Measurements from ENCODE around the gene NRF1.
"Not testable (repeated sequence)": the region's sequence is repeated elsewhere in the genome, so short reads cannot be mapped to it uniquely, and the experiment has no call there.

NRF1 gene

GRCh38 chr7:129611246-129612111 is at the start of gene NRF1:
Gene NRF1 (plus strand): TSS chr7:129611720. CDS start chr7:129657352, 45,632 bp downstream.
- Mint-ChIP-seq H3K27me3 (no peaks in the 10 kb centered on the region), H3K36me3 (peaks cover 28 to 31% of the 10 kb centered on the region in 2 donors), H3K27ac (peak within 1 kb of the TSS; percentile 98), H3K4me1 (peaks cover 32 to 58% of the 10 kb centered on the region in 2 donors), H3K4me3 (peak within 1 kb of the TSS; percentile 95 to 97), H3K9me3 (peaks cover 2 to 5% of the 10 kb centered on the region in 2 donors)
- ATAC-seq (replicated peaks) = peak; percentile 89 to 90
- DNase-seq = peak; percentile 89

GRCh38 chr7:129566323-129566722 is 45.2 kb upstream of the NRF1 start:
- not testable (repeated sequence) for H3K4me3 Mint-ChIP-seq

GRCh38 chr7:129567377-129567776 is 44.1 kb upstream of the NRF1 start:
- no peak for ATAC-seq (replicated peaks)
- Mint-ChIP-seq H3K27me3 (peaks cover 38% of the 10 kb centered on the region in 2 donors), H3K27ac (no peak overlapping the region), H3K4me3 (no peak overlapping the region), H3K9me3 (peaks cover 3 to 6% of the 10 kb centered on the region in 2 donors), H3K36me3 (peaks cover 4 to 5% of the 10 kb centered on the region in 2 donors), H3K4me1 (peaks cover 3 to 8% of the 10 kb centered on the region in 2 donors)
- DNase-seq = no peak

More at GRCh38 chr7:129566323-129566722, 45.2 kb upstream of the NRF1 start:
- ATAC-seq (replicated peaks) = peak; percentile 64 to 74
- H3K27ac Mint-ChIP-seq, H3K9me3 Mint-ChIP-seq, H3K36me3 Mint-ChIP-seq, H3K4me1 Mint-ChIP-seq, DNase-seq: not testable (repeated sequence)
- H3K27me3 Mint-ChIP-seq = peaks cover 41 to 42% of the 10 kb centered on the region in 2 donors

DNA sequence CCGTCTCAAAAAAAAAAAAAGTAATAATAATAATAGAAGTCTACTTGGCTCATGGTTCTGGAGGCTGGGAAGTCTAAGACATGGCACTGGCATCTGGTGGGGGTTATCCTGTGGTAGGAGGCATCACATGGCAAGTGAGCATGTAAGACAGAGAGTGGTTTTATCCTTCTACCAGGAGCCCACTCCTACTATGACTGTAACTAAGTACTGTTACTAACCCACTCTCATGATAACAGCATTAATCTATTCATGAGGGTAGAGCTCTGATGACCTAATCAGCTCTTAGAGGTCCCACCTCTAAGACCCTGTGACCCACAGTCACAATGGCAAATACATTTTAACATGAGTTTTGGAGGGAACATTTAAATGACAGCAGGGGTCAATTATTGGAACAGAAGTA is 43.3 kb upstream of the NRF1 start:
- DNase-seq (no peak), ATAC-seq (replicated peaks) (no peak)
- H3K27me3 Mint-ChIP-seq = peaks cover 35 to 37% of the 10 kb centered on the region in 2 donors
- H3K4me3 Mint-ChIP-seq = no peak overlapping the region
- peaks cover 3 to 6% of the 10 kb centered on the region in 2 donors for H3K9me3 Mint-ChIP-seq
- peaks cover 4 to 5% of the 10 kb centered on the region in 2 donors for H3K36me3 Mint-ChIP-seq
- H3K4me1 Mint-ChIP-seq = peaks cover 3 to 8% of the 10 kb centered on the region in 2 donors
- no peak overlapping the region for H3K27ac Mint-ChIP-seq

GRCh38 chr7:129569326-129569725 is 42.2 kb upstream of the NRF1 start:
- no peak overlapping the region for H3K27ac Mint-ChIP-seq

DNA sequence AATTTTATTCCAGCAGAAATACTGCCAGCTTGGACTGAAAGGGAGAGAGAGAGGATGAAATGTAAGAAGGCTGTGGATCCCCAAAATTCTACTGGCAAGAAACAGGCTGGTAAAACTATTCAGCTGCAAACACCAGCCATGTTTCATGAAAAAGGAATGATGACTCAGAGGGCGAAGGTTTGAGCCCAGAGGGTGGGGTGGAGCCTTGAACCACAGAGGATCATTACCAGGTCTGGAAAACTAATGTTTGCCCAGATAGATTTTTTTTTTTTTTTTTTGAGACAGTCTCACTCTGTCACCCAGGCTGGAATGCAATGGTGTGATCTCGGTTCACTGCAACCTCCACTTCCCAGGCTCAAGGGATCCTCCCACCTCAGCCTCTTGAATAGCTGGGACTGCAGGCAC is 41.7 kb upstream of the NRF1 start:
- Mint-ChIP-seq H3K4me1 (peaks cover 3 to 8% of the 10 kb centered on the region in 2 donors), H3K27ac (no peak overlapping the region), H3K4me3 (no peak overlapping the region), H3K9me3 (peaks cover 3 to 6% of the 10 kb centered on the region in 2 donors), H3K27me3 (peaks cover 26 to 27% of the 10 kb centered on the region in 2 donors), H3K36me3 (peaks cover 4 to 5% of the 10 kb centered on the region in 2 donors)
- no peak for ATAC-seq (replicated peaks)
- no peak for DNase-seq

More at GRCh38 chr7:129569326-129569725, 42.2 kb upstream of the NRF1 start:
- Mint-ChIP-seq H3K4me1 (peaks cover 3 to 8% of the 10 kb centered on the region in 2 donors), H3K9me3 (peaks cover 3 to 6% of the 10 kb centered on the region in 2 donors), H3K27me3 (peaks cover 28 to 31% of the 10 kb centered on the region in 2 donors), H3K36me3 (peaks cover 4 to 5% of the 10 kb centered on the region in 2 donors), H3K4me3 (no peak overlapping the region)
- DNase-seq (no peak), ATAC-seq (replicated peaks) (no peak)

DNA sequence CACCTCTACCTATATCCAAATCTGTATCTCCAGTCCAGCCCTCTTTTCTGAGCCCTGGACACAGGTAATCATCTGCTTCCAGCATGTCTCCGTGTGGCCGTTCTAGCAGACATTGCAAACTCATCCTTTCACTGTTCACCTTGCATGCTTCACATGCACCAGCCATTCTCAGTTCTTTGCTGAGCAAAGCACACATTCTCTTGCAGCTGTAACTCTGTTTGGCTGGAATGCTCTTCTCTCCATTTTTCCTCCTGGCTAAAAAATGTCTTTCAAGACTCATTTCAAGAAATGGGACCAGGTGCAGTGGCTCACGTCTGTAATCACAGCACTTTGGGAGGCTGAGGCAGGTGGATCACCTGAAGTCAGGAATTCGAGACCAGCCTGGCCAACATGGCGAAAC is 40.3 kb upstream of the NRF1 start:
- H3K4me1 Mint-ChIP-seq = peaks cover 3 to 4% of the 10 kb centered on the region in 2 donors
- H3K27ac Mint-ChIP-seq = no peak overlapping the region
- H3K9me3 Mint-ChIP-seq = peaks cover 3 to 6% of the 10 kb centered on the region in 2 donors
- H3K27me3 Mint-ChIP-seq = peaks cover 25 to 27% of the 10 kb centered on the region in 2 donors
- peaks cover 4 to 6% of the 10 kb centered on the region in 2 donors for H3K36me3 Mint-ChIP-seq
- H3K4me3 Mint-ChIP-seq = no peak overlapping the region
- DNase-seq = no peak
- no peak for ATAC-seq (replicated peaks)

DNA sequence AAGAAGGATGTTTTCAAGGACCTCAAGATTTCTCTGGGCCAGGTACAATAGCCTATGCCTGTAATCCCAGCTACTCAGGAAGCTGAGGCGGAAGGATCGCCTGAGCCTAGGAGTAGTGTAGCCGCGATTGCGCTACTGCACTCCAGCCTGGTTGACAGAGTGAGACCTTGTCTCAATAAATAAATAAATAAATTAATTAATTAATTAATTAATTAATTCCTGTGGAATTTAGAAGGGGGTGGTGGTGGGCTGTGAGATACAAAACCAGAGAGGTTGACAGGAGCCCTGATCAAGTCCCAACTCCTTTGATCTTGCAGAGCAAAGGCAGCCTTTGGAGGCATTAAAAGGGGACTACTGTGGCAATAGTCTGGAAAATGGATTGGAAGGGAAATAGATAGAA is 39.3 kb upstream of the NRF1 start:
- Mint-ChIP-seq H3K27me3 (peaks cover 21 to 23% of the 10 kb centered on the region in 2 donors), H3K9me3 (peaks cover 2 to 7% of the 10 kb centered on the region in 2 donors), H3K36me3 (peaks cover under 1 to 7% of the 10 kb centered on the region in 2 donors), H3K4me1 (no peaks in the 10 kb centered on the region), H3K4me3 (no peak overlapping the region), H3K27ac (no peak overlapping the region)
- DNase-seq (no peak), ATAC-seq (replicated peaks) (no peak)

- no peak overlapping the region for H3K27ac Mint-ChIP-seq
- H3K36me3 Mint-ChIP-seq = peaks cover 7 to 12% of the 10 kb centered on the region in 2 donors
- H3K4me1 Mint-ChIP-seq = no peaks in the 10 kb centered on the region
- H3K9me3 Mint-ChIP-seq = peaks cover 9 to 19% of the 10 kb centered on the region in 2 donors
- H3K27me3 Mint-ChIP-seq = peaks cover 9 to 13% of the 10 kb centered on the region in 2 donors
- DNase-seq (no peak), ATAC-seq (replicated peaks) (no peak)
- no peak overlapping the region for H3K4me3 Mint-ChIP-seq
Measured at GRCh38 chr7:129574487-129574886, 37.0 kb upstream of the NRF1 start.

DNA sequence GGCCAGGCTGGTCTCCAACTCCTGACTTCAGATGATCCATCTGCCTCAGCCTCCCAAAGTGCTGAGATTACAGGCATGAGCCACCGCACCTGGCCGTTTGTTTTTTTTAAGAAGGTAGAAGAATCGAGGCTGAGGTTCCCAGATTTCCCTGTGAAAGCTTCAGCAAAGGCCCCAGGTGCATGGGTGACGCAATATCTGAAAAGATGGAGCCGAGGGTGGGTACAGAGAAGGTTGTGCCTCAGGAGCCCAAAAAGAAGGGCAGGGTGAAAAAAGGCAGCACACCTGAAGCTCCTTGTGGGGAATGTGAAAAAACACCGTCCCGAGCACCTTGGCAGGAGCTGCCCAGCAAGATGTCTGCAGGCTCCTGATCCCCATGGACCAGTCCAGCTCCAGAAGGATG is 35.8 kb upstream of the NRF1 start:
- peaks cover 7 to 12% of the 10 kb centered on the region in 2 donors for H3K36me3 Mint-ChIP-seq
- H3K27me3 Mint-ChIP-seq = peaks cover 11 to 13% of the 10 kb centered on the region in 2 donors
- peaks cover 9 to 19% of the 10 kb centered on the region in 2 donors for H3K9me3 Mint-ChIP-seq
- no peaks in the 10 kb centered on the region for H3K4me1 Mint-ChIP-seq
- DNase-seq = no peak
- no peak overlapping the region for H3K4me3 Mint-ChIP-seq
- ATAC-seq (replicated peaks) = no peak
- no peak overlapping the region for H3K27ac Mint-ChIP-seq

DNA sequence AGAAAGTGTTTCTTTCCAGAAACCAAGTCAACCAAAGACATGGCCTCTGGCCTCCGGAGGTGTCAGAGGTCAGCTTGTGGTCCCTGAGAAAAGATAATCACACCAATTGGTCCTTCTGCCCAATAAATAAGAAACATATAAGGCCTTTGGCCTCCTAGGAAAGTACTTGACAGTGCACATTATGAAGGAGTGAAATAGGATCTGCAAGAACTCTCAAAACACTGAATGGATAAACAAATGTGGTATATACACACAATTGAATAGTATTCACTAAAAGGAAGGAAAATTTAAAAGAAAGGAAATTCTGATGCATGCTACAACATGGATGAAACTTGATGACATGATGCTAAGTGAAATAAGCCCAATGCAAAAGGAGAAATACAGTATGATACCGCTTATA is 35.4 kb upstream of the NRF1 start:
- no peaks in the 10 kb centered on the region for H3K4me1 Mint-ChIP-seq
- peaks cover 9 to 19% of the 10 kb centered on the region in 2 donors for H3K9me3 Mint-ChIP-seq
- peaks cover 10 to 12% of the 10 kb centered on the region in 2 donors for H3K27me3 Mint-ChIP-seq
- no peak overlapping the region for H3K4me3 Mint-ChIP-seq
- H3K36me3 Mint-ChIP-seq = peaks cover 7 to 12% of the 10 kb centered on the region in 2 donors
- H3K27ac Mint-ChIP-seq = no peak overlapping the region
- DNase-seq (no peak), ATAC-seq (replicated peaks) (no peak)

DNA sequence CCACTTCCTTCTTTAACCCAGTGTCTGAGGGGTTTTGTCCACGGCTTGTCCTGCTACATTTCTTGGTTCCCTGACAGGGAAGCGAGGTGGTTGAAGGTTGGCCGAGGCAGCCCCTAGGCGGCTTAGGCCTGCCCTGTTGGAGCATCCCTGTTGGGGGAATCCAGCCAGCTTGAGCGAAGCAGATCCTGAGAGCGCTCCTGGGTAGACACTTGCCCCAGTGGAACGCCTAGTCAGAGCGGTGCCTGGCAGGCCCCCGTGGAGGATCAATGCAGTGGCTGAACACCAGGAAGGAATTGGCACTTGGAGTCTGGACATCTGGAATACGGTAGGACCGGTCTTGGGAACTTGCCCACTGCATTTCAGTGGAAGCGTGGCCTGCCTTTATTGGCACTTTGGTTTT is 32.7 kb upstream of the NRF1 start:
- Mint-ChIP-seq H3K27ac (no peak overlapping the region), H3K36me3 (peaks cover 7 to 12% of the 10 kb centered on the region in 2 donors), H3K4me1 (no peaks in the 10 kb centered on the region), H3K9me3 (peaks cover 9 to 19% of the 10 kb centered on the region in 2 donors), H3K4me3 (no peak overlapping the region), H3K27me3 (peaks cover 9 to 12% of the 10 kb centered on the region in 2 donors)
- ATAC-seq (replicated peaks) = no peak
- DNase-seq = no peak

DNA sequence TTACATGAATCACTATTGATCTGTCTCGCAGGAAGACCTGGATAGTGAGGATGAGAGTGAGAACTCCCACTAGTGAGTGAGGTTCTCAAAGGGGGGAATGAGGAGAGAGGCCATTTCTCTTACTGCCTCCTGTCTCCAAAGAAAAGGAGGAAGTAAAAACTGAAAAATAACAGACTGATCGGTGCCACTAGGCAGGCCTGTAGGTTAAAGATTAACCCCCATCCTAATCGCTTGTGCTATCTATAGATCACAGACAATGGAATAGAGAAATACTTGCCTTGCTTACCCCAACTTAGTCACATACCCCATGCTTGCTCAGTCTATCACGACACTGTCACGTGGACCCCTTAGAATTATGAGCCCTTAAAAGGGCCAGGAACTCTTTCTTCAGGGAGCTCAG is 25.3 kb upstream of the NRF1 start:
- H3K4me1 Mint-ChIP-seq; H3K4me3 Mint-ChIP-seq; ATAC-seq (replicated peaks); DNase-seq; H3K27ac Mint-ChIP-seq: not testable (repeated sequence)
- Mint-ChIP-seq H3K9me3 (peaks cover 18 to 20% of the 10 kb centered on the region in 2 donors), H3K36me3 (peaks cover 8 to 11% of the 10 kb centered on the region in 2 donors), H3K27me3 (peaks cover 10 to 11% of the 10 kb centered on the region in 2 donors)

- Mint-ChIP-seq H3K9me3 (peaks cover 18 to 20% of the 10 kb centered on the region in 2 donors), H3K36me3 (peaks cover 8 to 13% of the 10 kb centered on the region in 2 donors), H3K27ac (no peak overlapping the region), H3K4me1 (no peaks in the 10 kb centered on the region), H3K4me3 (no peak overlapping the region), H3K27me3 (peaks cover 12 to 17% of the 10 kb centered on the region in 2 donors)
- DNase-seq (no peak), ATAC-seq (replicated peaks) (no peak)
Measured at GRCh38 chr7:129588268-129588667, 23.3 kb upstream of the NRF1 start.

All from stimulated activated naive B cell treated with anti-CD40 and anti-IgM and Interleukin-4, amounts not matched to agents 10 μg/mL and 1 μg/mL and 100 μg/mL, for 72 hours (primary cell).